H4 (cell line): ENCODE results near the gene ARFGEF3. TPM values are rescaled to one million over a fixed set of nuclear protein-coding genes. Genes with fewer than 3 reads are reported as not detected.
A peak's percentile ranks its signal among the peaks of the same experiment; 100 is the strongest.

Source experiments
- DNase-seq: peaks from one replicate; pipeline ENCODE4 v3.0.0-alpha.2; 2015; ENCODE audit warnings: low spot score
- total RNA-seq: library from RNA; depleted of rRNA; stranded (reverse); fragments of >200 nt; shearing (Covaris generic); gene quantifications from 2 replicates; pipeline ENCODE4 v1.2.3, GENCODE V29; 2014

Gene ARFGEF3
- total RNA-seq, 1 experiment from 2014 or later = 0.23 TPM

DNA sequence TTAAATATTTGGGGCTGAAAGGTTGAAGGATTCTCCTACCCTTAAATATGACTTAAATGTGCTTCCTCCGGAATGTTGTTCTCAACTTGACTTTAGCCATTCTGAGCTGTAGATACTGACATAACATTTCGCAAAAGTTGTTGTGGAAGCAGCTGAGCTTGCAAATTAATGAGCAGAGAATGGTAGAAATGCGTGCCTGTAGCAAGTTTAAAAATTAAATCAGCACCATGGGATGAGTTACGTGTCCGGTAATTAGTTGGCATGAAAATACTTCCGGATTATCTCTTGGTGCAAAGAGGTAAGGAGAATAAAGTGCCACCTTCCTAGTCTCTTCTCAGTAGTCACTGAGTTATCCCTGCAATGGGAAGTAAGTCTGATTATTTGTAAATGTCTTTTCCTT, 80.2 kb downstream of the ARFGEF3 start:
- no peak for DNase-seq

DNA sequence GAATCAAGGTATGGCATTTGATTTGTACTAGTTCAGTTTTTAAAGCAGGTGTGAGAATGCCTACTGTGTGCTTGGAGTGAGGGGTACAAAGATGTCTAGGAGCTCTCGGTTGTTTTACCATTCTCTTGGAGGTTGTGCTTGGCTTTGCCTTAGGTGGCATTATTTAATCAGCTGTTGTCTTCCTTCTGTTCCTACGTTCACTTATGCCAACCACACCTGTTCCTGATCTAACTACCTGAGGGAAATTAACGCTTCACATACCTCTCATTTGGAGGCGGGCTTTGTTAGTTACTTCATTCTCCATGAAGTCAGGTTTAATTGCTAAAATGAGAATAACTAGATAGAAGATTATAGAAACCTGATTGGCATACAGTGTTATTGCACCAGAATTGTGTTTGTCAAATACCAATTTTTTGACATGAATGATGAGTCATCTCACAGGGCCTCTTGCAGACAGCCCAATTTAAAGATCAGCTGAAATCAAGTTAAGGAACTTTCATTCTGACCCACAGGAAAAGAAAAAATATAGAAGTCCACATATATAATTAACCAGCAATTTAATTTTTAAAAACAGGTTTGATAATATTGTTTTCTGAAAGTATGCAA, 81.4 kb downstream of the ARFGEF3 start:
- DNase-seq = no peak

DNA sequence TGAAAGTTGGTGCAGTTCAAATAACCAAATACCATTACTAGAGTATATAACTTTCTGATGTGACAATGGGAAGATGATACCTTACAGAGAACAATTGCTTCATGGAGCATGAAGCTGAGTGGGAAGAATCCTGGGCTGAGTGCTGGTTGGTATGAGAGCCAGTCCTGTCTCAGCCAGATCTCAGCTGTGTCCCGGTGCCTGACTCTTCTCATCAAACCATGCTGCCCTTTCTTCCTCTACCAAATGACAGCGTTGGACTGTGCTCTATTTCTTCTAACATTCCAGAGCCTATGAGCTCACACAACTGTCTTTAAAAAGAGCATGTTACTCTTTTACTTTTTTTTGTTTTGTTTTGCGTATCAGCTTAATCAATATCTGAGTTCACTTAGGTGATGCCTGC, 84.0 kb downstream of the ARFGEF3 start:
- no peak for DNase-seq

DNA sequence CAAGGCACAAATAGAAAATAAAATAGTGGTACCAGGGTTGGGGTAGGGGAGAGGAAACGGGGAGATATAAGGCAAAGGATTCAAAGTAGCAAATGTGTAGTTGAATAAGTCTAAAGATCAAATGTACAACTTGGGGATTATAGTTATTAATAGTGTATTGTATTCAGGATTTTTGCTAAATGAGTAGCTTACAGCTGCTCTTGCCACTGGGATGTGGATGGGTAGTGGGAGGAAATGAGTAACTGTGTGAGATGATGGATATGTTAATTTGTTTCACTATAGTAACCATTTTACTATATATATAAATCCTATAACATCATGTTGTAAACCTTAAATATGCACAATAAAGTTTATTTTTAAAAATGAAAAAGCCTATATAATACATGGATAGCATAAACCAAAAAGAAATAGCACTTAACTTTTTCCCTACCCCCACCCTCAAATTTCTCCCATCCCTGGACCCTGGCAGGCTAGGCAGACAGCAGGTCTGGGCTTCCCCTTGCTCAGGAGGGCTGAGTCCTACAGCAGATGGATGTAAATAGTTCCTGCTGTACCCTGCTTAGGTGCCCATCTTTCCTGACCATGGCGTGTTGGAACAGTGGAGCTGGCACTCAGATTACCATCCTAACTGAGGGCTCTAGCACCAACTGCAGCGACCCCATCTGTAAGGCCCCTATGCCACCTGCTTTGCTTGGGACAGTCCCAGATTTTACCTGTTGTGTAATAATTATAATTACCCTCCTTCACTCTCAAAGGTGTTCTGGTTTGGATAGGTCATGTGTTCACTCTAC, 85.1 kb downstream of the ARFGEF3 start:
- DNase-seq = no peak

DNA sequence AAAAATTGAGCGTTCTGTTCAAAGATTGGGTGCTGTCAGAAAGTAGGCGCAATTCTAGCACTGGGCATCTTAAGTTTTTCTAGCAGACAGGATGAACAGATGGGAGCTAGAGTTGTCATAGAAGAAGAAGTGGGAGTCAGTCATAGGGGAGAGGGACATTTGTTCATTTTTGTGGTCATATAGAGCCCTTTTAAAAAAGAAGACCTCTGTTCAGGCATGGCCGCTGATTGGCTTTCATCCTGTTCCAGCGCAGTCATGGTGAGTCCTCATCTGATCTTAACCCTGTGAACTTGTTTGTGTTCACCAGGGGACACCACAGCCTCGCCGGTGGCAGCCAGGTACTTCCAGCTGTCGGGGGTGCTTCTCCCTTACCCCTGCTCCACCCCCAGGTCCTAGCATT, 86.3 kb downstream of the ARFGEF3 start:
- DNase-seq = no peak

DNA sequence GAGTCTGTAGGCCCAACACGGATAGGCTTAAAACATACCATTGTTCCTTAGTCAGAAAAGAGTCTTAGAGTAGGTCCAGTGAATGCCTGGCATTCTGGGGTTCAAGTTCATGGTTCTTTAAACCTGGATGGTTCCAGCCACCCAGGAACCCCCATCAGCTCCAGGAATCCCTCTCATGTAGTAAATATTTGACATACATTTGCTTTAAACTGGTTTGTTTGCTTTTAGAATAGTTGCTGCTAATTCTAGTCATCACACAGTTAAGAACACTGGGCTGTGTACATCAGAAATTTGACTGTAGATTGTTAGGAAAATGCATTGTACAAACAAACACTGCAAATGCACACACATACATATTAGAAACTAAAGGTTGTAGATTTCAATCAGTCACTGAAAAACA, 87.1 kb downstream of the ARFGEF3 start:
- DNase-seq = no peak

DNA sequence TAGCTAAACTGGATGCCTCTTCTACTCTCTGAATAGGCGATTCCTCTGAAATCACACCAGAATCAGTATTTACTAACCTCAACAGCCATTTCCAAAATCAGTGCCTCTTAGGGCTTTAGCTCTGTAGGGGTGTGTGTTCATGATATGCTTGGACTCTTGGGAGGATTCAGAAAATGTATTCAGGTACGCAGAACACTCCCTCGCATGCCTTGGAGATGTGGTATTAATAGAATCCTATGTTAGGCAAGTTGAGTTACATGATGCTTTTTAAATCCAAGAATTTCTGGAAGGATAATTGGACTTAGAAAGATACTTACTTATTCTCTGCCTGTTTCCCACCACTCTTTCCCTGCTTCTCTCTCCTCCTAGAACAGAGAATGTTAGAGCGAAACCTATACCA, 88.3 kb downstream of the ARFGEF3 start:
- no peak for DNase-seq

DNA sequence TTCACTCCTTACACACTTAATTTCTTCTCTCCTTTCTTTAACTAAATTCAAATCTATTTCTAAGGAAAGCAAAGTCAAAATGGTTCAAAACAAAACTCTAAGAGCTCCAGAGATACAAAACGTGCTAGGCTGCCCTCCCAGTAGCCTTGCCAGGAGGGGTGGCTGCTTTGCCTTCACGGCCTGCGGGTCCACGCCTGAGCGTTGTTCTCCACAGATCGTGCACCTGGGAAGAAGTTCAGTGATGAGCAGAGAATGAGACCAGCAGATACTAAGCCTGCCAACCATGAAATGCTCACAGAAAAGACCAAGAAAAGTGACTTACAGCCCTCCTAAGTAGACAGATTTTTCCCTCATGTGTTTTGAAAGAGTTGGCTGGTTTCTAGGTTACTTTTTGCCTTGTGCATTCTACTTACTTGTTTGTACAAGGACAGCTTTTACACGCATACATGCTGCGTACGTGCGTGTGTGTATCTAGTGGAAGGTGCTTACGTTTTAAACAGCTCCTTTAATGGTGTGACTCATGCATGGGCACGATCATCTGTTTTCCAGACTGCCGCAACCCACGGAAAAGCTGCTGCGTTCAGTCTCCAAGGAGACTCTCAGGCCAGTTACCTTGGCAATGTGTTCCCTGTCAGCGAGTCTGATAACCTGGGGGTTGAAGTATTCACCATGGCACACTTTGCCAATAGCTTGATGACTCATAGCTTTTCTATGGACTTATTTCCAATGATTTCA, 88.9 kb downstream of the ARFGEF3 start:
- peak; percentile 75 for DNase-seq

DNA sequence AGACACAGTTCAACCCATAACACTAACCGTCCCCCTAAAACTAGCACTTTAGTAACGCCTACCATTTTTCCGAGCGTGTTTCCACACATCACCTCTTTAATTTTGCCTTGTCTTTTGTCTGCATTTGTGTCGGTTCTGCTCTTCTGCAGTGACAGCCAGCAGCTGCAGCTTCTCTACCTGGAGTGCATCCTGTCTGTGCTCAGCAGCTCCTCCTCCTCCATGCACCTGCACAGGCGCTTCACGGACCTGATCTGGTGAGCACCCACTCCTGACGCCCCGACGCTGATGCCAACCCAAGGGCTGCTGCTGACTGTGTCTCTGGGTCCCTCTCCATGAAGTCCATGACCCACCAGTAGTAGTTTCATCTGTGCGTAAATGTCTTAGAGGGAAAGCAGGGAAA, 92.0 kb downstream of the ARFGEF3 start:
- DNase-seq = no peak

DNA sequence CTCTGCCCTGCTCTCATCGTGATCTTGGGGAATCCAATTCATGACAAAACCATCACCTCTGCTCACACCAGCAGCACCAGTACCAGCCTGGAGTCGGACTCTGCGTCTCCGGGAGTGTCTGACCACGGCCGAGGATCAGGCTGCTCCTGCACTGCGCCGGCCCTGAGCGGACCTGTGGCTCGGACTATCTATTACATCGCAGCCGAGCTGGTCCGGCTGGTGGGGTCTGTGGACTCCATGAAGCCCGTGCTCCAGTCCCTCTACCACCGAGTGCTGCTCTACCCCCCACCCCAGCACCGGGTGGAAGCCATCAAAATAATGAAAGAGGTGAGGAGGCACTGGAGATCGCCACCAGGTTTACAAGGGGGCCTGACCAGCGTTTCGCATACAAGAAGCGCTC, 93.7 kb downstream of the ARFGEF3 start:
- no peak for DNase-seq

DNA sequence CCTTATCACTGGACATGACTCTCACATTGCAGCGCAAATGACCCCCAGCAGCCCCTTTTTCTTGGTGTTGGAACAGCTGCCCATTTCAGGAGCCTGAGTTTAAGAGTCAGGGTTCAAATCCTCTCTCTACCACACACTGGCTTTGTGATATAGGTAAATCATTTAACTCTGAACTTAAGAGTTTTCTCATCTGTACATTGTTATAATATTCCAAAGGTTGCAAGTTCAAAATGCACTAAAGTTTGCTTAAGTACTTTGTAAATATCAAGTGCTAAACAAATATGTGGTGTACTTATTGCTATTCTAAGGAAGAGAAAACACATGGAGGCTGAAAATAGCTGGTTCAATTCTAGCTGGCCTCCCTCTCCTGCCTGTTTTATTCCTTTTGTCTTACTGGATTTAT, 95.9 kb downstream of the ARFGEF3 start:
- DNase-seq = no peak

DNA sequence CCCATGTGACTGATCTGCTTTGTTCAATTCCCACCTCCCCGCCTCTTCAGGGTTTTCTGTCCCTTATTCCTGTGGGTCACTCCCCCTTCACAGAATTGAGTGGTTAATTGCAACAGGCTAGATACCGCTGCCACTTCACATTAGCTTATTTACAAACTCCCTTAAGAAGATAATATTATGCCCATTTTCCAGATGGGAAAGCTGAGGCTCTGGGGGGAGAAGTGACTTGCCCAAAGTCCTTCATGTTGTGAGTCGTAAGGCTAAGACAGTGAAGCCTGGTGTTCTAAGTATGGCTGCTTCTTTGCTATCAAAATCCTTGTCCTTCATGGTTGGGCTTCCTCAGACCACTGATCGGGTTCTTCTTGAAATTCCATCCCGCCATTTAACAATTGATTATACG, 96.5 kb downstream of the ARFGEF3 start:
- no peak for DNase-seq

DNA sequence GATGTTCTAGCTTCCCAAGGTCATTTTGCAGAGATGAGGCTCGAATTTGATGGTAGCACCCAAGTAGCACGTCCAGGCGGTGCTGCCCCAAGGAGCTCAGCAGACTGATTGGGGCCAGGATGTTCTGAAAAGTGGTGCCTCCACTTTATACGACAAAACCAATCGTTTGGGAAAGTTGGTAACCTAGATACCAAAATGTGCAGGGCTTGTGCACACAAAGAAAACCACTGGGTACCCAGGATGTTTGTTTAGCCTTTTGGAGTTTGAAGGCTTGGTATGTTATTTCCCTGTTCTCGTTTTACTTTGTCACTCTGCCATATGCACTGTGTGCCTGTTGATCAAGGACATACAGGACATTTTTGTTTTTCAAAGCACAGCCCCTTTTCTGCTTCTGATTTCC, 97.3 kb downstream of the ARFGEF3 start:
- no peak for DNase-seq

DNA sequence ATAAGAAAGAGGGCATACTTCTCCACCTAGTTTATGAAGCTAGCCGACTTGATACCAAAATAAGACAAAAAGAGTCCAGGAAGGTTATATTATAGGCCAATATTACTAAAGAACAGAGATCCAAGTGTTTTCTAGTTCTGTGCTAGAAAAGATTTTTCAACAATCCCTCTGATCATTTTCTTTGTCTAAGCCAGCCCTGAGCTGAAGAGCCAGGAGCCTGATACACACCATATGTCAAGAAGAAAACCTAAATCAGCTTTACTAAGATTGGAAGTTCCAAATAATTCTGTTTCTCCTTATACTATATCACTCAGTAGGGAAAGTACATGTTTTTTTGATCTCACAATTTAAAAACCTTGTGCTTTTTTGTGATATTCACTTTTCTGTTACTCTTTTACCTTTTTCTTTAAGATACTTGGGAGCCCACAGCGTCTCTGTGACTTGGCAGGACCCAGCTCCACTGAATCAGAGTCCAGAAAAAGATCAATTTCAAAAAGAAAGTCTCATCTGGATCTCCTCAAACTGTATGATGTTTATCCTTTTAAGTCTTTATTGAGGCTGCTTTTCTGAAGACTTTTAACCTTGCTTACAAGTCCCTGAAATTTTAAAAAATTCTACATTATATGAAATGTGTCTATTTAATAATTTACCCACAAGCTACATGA, 99.5 kb downstream of the ARFGEF3 start:
- no peak for DNase-seq

DNA sequence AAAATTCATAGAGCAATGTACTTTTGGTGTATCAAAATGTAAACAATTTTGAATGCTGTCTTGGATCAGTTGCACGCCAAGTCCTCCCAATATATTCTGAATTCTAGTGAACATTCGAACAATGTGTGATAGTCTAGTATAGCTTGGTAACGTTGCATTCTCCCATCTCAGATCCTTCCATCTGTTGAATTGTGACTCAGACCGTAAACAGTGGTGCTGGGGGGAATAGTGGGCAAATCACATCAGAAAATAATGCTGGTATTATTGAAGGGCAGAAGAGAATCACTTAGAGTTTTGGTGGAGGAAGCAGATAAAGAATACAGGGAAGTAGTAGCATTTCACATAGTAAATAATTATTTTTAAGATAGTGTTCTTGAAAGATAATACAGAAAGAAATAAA, 102.2 kb downstream of the ARFGEF3 start:
- no peak for DNase-seq

DNA sequence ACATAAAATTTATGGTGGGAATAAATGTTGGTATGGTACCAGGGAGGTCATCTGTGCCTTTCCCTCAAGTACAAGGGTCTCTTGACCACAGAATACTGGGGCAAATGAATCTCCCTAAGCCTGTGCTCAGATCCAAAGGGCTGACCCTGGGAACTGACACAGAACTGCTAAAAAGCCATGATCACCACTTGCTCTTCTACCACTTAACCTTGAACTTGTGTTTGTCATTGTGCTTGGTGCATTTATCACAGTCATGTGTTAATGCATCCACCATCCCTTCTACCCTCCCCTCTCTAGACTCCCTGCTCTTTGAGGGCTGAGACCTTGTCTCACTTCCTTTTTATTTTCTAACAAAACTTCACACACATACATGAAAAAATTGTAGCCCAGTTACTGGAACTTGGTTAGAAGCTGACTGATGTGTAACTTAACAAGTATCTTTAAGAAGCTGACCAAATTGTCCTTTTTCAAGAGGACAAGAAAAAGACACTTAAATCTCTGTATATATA, 102.7 kb downstream of the ARFGEF3 start:
- no peak for DNase-seq

DNA sequence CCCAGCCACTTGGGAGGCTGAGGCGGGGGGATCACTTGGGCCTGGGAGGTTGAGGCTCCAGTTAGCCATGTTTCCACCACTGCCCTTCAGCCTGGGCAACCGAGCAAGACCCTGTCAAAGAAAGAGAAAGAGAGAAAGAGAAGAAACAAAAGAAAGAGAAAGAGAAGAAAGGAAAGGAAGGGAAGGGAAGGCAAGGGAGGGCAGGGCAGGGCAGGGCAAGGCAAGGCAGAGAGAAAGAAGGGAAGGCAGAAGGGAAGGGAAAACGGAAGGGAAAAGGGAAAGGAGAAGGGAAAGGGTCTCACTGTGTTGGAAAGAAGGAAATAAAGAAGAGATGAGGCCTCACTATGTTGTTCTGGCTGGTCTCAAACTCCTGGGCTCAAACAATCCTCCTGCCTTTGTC, 104.4 kb downstream of the ARFGEF3 start:
- no peak for DNase-seq

DNA sequence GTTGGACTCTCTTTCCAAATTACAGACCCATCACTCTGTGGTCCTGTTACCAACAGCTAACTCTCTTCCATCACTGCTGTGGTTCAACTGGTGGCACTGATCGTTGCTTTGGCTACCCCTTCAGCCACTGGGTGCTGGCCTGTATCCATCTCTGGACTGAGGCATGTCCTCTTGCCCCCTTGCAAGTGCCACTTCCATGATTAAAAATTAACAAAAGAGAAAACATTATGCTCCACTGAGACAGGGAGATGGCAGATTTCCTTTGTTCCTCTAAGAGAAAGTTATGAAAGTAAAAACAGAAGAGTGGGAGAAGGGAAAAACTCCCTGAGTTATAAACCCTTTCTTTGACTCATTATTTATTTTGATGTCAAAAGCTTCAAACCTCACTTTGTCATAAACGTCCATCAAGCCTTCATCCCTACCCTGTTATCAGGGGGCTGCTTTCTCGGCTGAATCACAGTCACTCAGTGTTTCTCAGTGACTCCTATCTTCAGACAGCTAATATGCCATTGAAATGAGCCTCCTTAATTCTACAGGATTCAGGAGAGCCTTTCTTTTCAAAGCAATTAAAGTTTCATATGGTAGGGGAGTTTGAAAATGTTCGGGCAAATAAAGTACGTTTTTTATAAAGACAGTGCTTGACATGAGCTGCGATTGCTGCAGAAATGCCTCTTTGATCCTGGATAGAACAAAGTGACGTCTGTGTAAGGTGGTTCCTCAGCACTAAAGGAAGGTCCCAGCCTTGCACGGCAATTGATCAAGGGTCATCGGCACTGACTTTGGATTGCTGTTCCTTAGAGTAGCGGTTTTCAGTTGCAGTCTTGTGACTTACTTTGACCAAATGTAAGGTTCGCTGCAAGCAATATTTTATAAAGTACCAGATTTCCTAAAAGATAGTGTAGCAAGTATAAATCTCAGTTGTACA, 106.5 kb downstream of the ARFGEF3 start:
- DNase-seq = no peak

DNA sequence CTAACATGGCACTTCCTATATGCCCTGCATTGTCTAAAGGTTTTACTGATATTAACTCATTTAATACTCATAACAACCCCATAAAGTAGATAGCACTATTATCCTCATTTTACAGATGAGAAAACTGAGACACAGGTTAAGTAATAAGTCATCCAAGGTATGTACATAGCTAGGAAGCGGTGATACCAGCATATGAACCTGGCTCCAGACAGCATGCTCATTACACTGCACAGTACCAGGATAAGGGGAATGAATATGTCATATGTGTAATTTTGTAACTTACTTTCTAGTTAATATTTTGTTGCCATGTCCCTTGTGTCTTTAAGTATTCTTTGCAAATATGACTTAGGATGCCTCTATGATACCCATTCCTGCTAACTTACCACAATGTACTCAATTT, 109.7 kb downstream of the ARFGEF3 start:
- DNase-seq = no peak

DNA sequence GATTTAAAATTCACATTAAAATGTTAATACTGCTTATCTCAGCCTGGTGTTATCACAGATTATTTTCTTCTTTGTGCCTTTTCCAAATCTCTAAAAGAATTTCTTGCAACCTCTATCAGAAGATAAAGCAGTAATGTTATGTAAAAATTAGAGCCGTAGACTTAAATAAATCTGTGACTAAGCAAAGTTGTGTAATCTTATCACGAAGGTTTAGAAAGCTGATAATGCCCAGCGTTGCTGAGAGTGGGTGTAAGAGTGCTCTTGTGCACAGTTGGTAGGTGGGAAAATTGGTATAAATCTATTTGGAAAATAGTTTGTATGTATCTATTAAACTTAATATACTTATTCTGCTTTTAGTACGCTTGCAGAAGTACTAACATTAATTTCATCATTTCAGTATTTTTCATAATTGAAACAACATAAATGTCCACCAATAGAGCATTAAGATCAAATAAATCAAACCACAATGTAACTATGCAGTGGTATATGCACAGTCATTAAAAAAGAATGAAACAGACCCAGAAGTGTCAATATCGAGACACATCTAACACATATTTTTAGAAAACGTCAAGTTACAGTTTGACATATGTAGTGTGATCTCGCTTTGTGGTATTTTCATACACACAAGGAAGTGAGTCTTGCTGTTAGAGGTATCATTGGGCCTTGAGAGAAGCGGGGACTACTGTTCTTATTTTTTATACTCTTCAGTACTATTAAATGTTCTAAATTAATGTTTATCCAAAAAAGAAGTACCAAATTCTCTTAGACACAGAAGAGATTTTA, 111.0 kb downstream of the ARFGEF3 start:
- DNase-seq = no peak
